ENCODE measurements around the gene TOMM20L.
"Not testable (repeated sequence)": the region's sequence is repeated elsewhere in the genome, so short reads cannot be mapped to it uniquely, and the experiment has no call there.

TOMM20L gene

DNA sequence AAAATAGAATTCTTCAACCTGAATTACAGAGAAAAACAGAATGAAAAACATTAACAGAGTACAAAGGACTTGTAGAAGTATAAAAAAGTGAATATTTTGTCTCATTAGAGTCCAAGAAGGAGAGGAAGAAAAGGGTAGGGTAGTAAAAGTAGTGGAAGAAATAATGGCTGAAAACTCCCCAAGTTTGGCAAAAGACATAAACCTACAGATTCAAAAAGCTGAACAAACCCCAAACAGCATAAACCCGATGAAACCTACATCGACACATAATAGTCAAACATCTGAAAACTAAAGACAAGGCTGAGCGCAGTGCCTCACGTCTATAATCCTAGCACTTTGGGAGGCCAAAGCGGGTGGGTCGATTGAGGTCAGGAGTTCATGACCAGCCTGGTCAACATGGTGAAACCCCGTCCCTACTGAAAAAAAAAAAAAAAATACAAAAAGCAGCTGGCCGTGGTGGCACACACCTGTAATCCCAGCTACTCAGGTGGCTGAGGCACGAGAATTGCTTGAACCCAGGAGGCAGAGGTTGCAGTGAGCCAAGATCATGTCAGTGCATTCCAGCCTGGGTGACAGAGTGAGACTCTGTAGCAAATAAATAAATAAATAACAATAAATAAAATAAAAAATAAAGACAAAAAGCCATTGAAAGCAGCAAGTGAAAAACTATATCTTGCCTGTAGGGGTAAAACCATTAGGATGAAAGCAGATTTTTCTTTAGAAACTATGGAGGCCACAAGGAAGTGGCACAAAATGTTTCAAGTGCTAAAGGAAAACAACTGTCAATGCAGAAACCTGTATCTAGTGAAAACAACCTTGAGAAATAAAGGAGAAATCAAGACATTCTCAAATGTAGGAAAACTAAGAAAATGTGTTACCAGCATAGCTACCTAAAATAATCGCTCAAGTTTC is 20.2 kb downstream of the TOMM20L start:
- Histone ChIP-seq H3K27ac (ENCODE audit: low read length) (no peak overlapping the region), H3K79me2 (ENCODE audit: insufficient read depth, low read length) (peaks cover 65% of the 10 kb centered on the region), H4K20me1 (ENCODE audit: insufficient read depth, low read length) (no peaks in the 10 kb centered on the region; the same call in 1 of the 2 replicates), H3K4me3 (ENCODE audit: low read depth in 1 of 2, low read length in 2 of 2) (no peak overlapping the region), H3K9ac (ENCODE audit: low read depth, low read length) (no peak overlapping the region), H3K4me1 (ENCODE audit: insufficient read depth, low read length) (0 out of 2 replicates have a peak, but pooled peaks cover 5% of the 10 kb centered on the region), H2AFZ (ENCODE audit: low read depth, low read length) (no peak overlapping the region), H3K4me2 (ENCODE audit: insufficient read depth, low read length) (no peak overlapping the region), H3K36me3 (ENCODE audit: insufficient read depth, low read length) (peaks cover 73% of the 10 kb centered on the region), H3K9me3 (ENCODE audit: insufficient read depth, low read length, severe bottlenecking) (no peaks in the 10 kb centered on the region), H3K27me3 (ENCODE audit: insufficient read depth, low read length, poor library complexity) (no peaks in the 10 kb centered on the region)
- no peak for ATAC-seq (ENCODE audit: insufficient read depth, low read depth)
- no peak for TF ChIP-seq EZH2 (IDR thresholded peaks at IDR 0.05; ENCODE audit: borderline replicate concordance, low read depth, low read length, severe bottlenecking)
- TF ChIP-seq, protein P1, sequence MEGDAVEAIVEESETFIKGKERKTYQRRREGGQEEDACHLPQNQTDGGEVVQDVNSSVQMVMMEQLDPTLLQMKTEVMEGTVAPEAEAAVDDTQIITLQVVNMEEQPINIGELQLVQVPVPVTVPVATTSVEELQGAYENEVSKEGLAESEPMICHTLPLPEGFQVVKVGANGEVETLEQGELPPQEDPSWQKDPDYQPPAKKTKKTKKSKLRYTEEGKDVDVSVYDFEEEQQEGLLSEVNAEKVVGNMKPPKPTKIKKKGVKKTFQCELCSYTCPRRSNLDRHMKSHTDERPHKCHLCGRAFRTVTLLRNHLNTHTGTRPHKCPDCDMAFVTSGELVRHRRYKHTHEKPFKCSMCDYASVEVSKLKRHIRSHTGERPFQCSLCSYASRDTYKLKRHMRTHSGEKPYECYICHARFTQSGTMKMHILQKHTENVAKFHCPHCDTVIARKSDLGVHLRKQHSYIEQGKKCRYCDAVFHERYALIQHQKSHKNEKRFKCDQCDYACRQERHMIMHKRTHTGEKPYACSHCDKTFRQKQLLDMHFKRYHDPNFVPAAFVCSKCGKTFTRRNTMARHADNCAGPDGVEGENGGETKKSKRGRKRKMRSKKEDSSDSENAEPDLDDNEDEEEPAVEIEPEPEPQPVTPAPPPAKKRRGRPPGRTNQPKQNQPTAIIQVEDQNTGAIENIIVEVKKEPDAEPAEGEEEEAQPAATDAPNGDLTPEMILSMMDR (IDR thresholded peaks at IDR 0.05; ENCODE audit: borderline replicate concordance, extremely low read depth, low read length, poor library complexity, severe bottlenecking) = no peak
- no peak for DNase-seq

DNA sequence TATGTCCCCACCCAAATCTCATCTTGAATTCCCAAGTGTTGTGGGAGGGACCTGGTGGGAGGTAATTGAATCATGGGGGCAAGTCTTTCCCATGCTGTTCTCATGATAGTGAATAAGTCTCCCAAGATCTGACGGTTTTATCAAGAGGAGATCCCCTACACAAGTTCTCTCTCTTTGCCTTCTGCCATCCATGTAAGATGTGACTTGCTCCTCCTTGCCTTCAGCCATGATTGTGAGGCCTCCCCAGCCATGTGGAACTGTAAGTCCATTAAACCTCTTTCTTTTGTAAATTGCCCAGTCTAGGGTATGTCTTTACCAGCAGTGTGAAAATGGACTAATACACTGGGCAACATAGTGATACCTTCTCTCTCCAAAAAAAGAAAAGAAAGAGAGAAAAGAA is 21.2 kb downstream of the TOMM20L start:
- H3K4me1 ChIP-seq (ENCODE audit: insufficient read depth, low read length); H3K4me3 ChIP-seq (ENCODE audit: low read depth in 1 of 2, low read length in 2 of 2): not testable (repeated sequence)
- peaks cover 72% of the 10 kb centered on the region for H3K36me3 ChIP-seq (ENCODE audit: insufficient read depth, low read length)

DNA sequence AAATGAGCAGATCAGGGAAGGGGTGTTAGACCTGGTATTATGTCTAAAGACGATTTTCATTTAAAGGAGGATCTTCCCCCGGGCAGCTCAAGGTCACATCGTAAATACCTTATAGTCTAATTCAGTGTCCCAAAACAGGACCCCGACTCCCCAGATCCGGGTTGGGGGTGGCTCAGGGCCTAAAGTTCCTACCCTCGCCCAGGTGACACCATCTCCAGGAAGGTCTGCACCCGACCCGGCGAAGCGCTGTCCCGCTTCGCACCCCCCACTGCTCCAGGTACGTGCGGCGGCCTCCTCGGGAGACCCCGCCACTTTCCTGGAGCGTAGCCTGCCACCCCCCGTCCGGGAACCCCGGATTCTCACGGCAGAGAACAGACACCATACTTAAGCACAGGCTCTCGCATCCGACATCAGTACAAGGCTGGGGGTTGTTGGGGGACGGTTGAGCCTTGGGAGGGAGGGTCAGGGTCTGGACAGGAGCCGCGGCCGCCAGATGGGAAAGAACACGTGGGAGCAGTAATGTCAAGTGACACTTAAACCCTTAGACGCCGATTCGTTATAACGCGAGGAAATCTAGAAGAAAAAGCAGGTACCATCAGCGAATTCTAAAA is 31.0 kb downstream of the TOMM20L start:
- H2AFZ ChIP-seq (ENCODE audit: low read depth, low read length) = peak overlapping the region; percentile 98
- peaks cover 42% of the 10 kb centered on the region for H3K4me1 ChIP-seq (ENCODE audit: insufficient read depth, low read length)
- H3K9me3 ChIP-seq (ENCODE audit: insufficient read depth, low read length, severe bottlenecking) = no peaks in the 10 kb centered on the region
- H3K27me3 ChIP-seq (ENCODE audit: insufficient read depth, low read length, poor library complexity) = no peaks in the 10 kb centered on the region
- peaks cover 41% of the 10 kb centered on the region for H3K36me3 ChIP-seq (ENCODE audit: insufficient read depth, low read length)
- H3K79me2 ChIP-seq (ENCODE audit: insufficient read depth, low read length) = peaks cover 74% of the 10 kb centered on the region
- H3K9ac ChIP-seq (ENCODE audit: low read depth, low read length) = peak overlapping the region; percentile 86
- 0 out of 2 replicates have a peak, but pooled peaks cover 6% of the 10 kb centered on the region for H4K20me1 ChIP-seq (ENCODE audit: insufficient read depth, low read length)
- peak overlapping the region; percentile 78 to 93 for H3K4me3 ChIP-seq (ENCODE audit: low read depth in 1 of 2, low read length in 2 of 2)
- peak overlapping the region; percentile 98 for H3K27ac ChIP-seq (ENCODE audit: low read length)
- DNase-seq = peak; percentile 64
- TF ChIP-seq, protein P1 (IDR thresholded peaks at IDR 0.05; ENCODE audit: borderline replicate concordance, extremely low read depth, low read length, poor library complexity, severe bottlenecking) = no peak
- no peak for TF ChIP-seq EZH2 (IDR thresholded peaks at IDR 0.05; ENCODE audit: borderline replicate concordance, low read depth, low read length, severe bottlenecking)
- ATAC-seq (ENCODE audit: insufficient read depth, low read depth) = peak; percentile 49
- H3K4me2 ChIP-seq (ENCODE audit: insufficient read depth, low read length) = peak overlapping the region; percentile 76

More for the DNA sequence above, 21.2 kb downstream of the TOMM20L start:
- not testable (repeated sequence) for DNase-seq; H2AFZ ChIP-seq (ENCODE audit: low read depth, low read length); H3K27ac ChIP-seq (ENCODE audit: low read length); H3K9ac ChIP-seq (ENCODE audit: low read depth, low read length); H3K4me2 ChIP-seq (ENCODE audit: insufficient read depth, low read length); H4K20me1 ChIP-seq (ENCODE audit: insufficient read depth, low read length); H3K27me3 ChIP-seq (ENCODE audit: insufficient read depth, low read length, poor library complexity); H3K9me3 ChIP-seq (ENCODE audit: insufficient read depth, low read length, severe bottlenecking); ATAC-seq (ENCODE audit: insufficient read depth, low read depth)
- peaks cover 69% of the 10 kb centered on the region for H3K79me2 ChIP-seq (ENCODE audit: insufficient read depth, low read length)
